ENCODE results near the gene ANKRD13B. TPM values are rescaled to one million over a fixed set of nuclear protein-coding genes. Genes with fewer than 3 reads are reported as not detected.
"Not testable (repeated sequence)": the region's sequence is repeated elsewhere in the genome, so short reads cannot be mapped to it uniquely, and the experiment has no call there.

The ANKRD13B gene
- 1 to 10 TPM; 3.6 to 7.9 (median 6.6) TPM for polyA plus RNA-seq

- 0 to 2% (median 0%) methylated on average over 41 to 93 of the region's 96 CpGs for WGBS, 3 donors
- H3K27ac ChIP-seq (ENCODE audit: low read depth, low read length) = no peak within 1 kb of the TSS
Measured at GRCh38 chr17:29592850-29593551, at the start of gene ANKRD13B. ANKRD13B (plus strand) TSS chr17:29593132; CDS start chr17:29593622, 490 bp downstream.

GRCh38 chr17:29544066-29544465, 48.9 kb upstream of the ANKRD13B start:
- H3K27ac ChIP-seq (ENCODE audit: low read depth, low read length) = no peak overlapping the region
- whole genome bisulfite sequencing, 3 donors = 83 to 89% (median 84%) methylated on average over 4 of the region's 4 CpGs

- no peak overlapping the region for H3K27ac ChIP-seq (ENCODE audit: low read depth, low read length)
- 77 to 91% (median 89%) methylated on average over 1 of the region's 1 CpG for WGBS, 3 donors
Measured at GRCh38 chr17:29546085-29546484, 46.8 kb upstream of the ANKRD13B start.

GRCh38 chr17:29546830-29547229, 46.1 kb upstream of the ANKRD13B start:
- no peak overlapping the region for H3K27ac ChIP-seq (ENCODE audit: low read depth, low read length)
- WGBS, 3 donors = 91 to 95% (median 92%) methylated on average over 1 of the region's 1 CpG

- 30 to 34% (median 33%) methylated on average over 5 of the region's 5 CpGs for WGBS, 3 donors
- H3K27ac ChIP-seq (ENCODE audit: low read depth, low read length) = no peak overlapping the region
Measured at GRCh38 chr17:29549177-29549923, 43.6 kb upstream of the ANKRD13B start.

GRCh38 chr17:29555840-29556239, 37.1 kb upstream of the ANKRD13B start:
- H3K27ac ChIP-seq (ENCODE audit: low read depth, low read length) = no peak overlapping the region
- 32 to 89% (median 74%) methylated on average over 3 of the region's 3 CpGs for WGBS, 3 donors

- 71 to 87% (median 73%) methylated on average over 1 of the region's 1 CpG for WGBS, 3 donors
- H3K27ac ChIP-seq (ENCODE audit: low read depth, low read length) = no peak overlapping the region
Measured at GRCh38 chr17:29557085-29557738, 35.7 kb upstream of the ANKRD13B start.

- no peak overlapping the region for H3K27ac ChIP-seq (ENCODE audit: low read depth, low read length)
Measured at GRCh38 chr17:29557739-29558116, 35.2 kb upstream of the ANKRD13B start.

GRCh38 chr17:29558139-29558538, 34.8 kb upstream of the ANKRD13B start:
- 87 to 99% (median 97%) methylated on average over 5 of the region's 5 CpGs for WGBS, 3 donors
- H3K27ac ChIP-seq (ENCODE audit: low read depth, low read length) = not testable (repeated sequence)

GRCh38 chr17:29559640-29560039, 33.3 kb upstream of the ANKRD13B start:
- H3K27ac ChIP-seq (ENCODE audit: low read depth, low read length) = no peak overlapping the region
- 90 to 100% (median 96%) methylated on average over 2 of the region's 2 CpGs for WGBS, 3 donors

GRCh38 chr17:29560316-29560715, 32.6 kb upstream of the ANKRD13B start:
- no peak overlapping the region for H3K27ac ChIP-seq (ENCODE audit: low read depth, low read length)
- WGBS, 3 donors = 49 to 83% (median 71%) methylated on average over 5 to 6 of the region's 6 CpGs

- H3K27ac ChIP-seq (ENCODE audit: low read depth, low read length) = no peak overlapping the region
- 56 to 80% (median 61%) methylated on average over 17 of the region's 17 CpGs for WGBS, 3 donors
Measured at GRCh38 chr17:29561554-29562517, 31.1 kb upstream of the ANKRD13B start.

- no peak overlapping the region for H3K27ac ChIP-seq (ENCODE audit: low read depth, low read length)
- WGBS, 3 donors = 73 to 90% (median 75%) methylated on average over 17 to 18 of the region's 18 CpGs
Measured at GRCh38 chr17:29562615-29563014, 30.3 kb upstream of the ANKRD13B start.

GRCh38 chr17:29563816-29564215, 29.1 kb upstream of the ANKRD13B start:
- H3K27ac ChIP-seq (ENCODE audit: low read depth, low read length) = no peak overlapping the region
- WGBS, 3 donors = 87 to 100% (median 93%) methylated on average over 3 of the region's 3 CpGs

GRCh38 chr17:29565643-29566472, 27.1 kb upstream of the ANKRD13B start:
- WGBS, 3 donors = 13 to 23% (median 15%) methylated on average over 49 to 55 of the region's 55 CpGs
- no peak overlapping the region for H3K27ac ChIP-seq (ENCODE audit: low read depth, low read length)

GRCh38 chr17:29566473-29567303, 26.2 kb upstream of the ANKRD13B start, which contains the start of gene ABHD15:
ABHD15 (minus strand) TSS chr17:29567037; CDS start chr17:29566966, 71 bp downstream.
- H3K27ac ChIP-seq (ENCODE audit: low read depth, low read length) = no peak within 1 kb of the TSS
- WGBS, 3 donors = 1 to 3% (median 2%) methylated on average over 31 to 93 of the region's 94 CpGs

GRCh38 chr17:29567304-29567553, 25.7 kb upstream of the ANKRD13B start:
- 0% methylated on average over 11 to 27 of the region's 27 CpGs for WGBS, 3 donors
- H3K27ac ChIP-seq (ENCODE audit: low read depth, low read length) = no peak overlapping the region

Data from adipose tissue (tissue), 3 donors.